Stomach (tissue), 9 donors: ENCODE data around the gene CAPNS2. TPM values are rescaled to one million over a fixed set of nuclear protein-coding genes. Genes with fewer than 3 reads are reported as not detected.

Experiments used
- DNase-seq, 2 donors: peaks; one replicate each; pipeline versions ENCODE4 v3.0.0 to v3.0.0-alpha.2; 2013 to 2019
- H3K27ac ChIP-seq, 5 donors: fragments of 200-600 bp in 4 of 5; sonication (generic) in 4 of 5; one replicate each; pipeline ENCODE4 v1.5.1; 2013 to 2019; ENCODE audit warnings: mild to moderate bottlenecking in 1 of 5, moderate library complexity in 1 of 5
- H3K27me3 ChIP-seq, 3 donors: fragments of 200-600 bp; sonication (generic); one replicate each; pipeline ENCODE4 v1.5.1; 2017 to 2019; ENCODE audit warnings: mixed run types in 1 of 3
- H3K36me3 ChIP-seq, 4 donors: fragments of 200-600 bp; sonication (generic); 1 replicate in 3 of 4; 2 replicates in 1 of 4; pipeline ENCODE4 v1.5.1; 2016 to 2019
- H3K4me1 ChIP-seq, 4 donors: fragments of 200-600 bp; sonication (generic); one replicate each; pipeline ENCODE4 v1.5.1; 2016 to 2019
- H3K4me3 ChIP-seq, 4 donors: fragments of 200-600 bp; sonication (generic) in 3 of 4; one replicate each; pipeline ENCODE4 v1.5.1; 2016 to 2019; ENCODE audit warnings: mild to moderate bottlenecking in 1 of 4
- H3K9me3 ChIP-seq, 4 donors: fragments of 200-600 bp; sonication (generic); one replicate each; pipeline ENCODE4 v1.5.1; 2016 to 2019
- EP300 ChIP-seq: sonication (generic); formaldehyde crosslinking; IDR thresholded peaks from one replicate; pipeline ENCODE4 v1.6.1; 2017; ENCODE audit warnings: antibody characterized with exemption
- POLR2A ChIP-seq, 4 donors: fragments of 450-650 bp; IDR thresholded peaks; one replicate each; pipeline ENCODE4 v1.6.1; 2016; ENCODE audit warnings: antibody characterized with exemption in 4 of 4, control low read depth in 2 of 4, mild to moderate bottlenecking in 1 of 4, moderate library complexity in 1 of 4
- POLR2AphosphoS5 ChIP-seq, 3 donors: sonication (generic); formaldehyde crosslinking; IDR thresholded peaks; one replicate each; pipeline ENCODE4 v1.6.1; 2016; ENCODE audit warnings: antibody characterized with exemption in 3 of 3
- WGBS, 5 donors: extraction: QIAGEN DNeasy Blood & Tissue Kit in 3 of 5; methylation state at CpG; one replicate each; pipeline versions ENCODE4 v1.1.5 to v1.1.7; 2013 to 2018; 5-methylcytosine and 5-hydroxymethylcytosine counted together
- intact Hi-C: fragments of 100-400 bp; cut with DNase I; formaldehyde crosslinking; loops from one replicate; pipeline ENCODE4 v1.15.1; 2023; ENCODE audit warnings: low total_unique reads
- polyA plus RNA-seq, 3 donors: library from polyadenylated mRNA; stranded (reverse); fragments of 200-250 nt; gene quantifications; one replicate each; pipeline ENCODE4 v1.2.3, GENCODE V29; 2013
- total RNA-seq, 5 donors: library from RNA; depleted of rRNA; stranded (reverse); fragments of >200 nt; gene quantifications; one replicate each; pipeline versions ENCODE4 v1.1.0 to v1.2.3, GENCODE V29; 2014 to 2016
- TF ChIP-seq, protein P1 (sequence below), 7 experiments: fragments of 450-650 bp in 4 of 7; fragments of 200-600 bp in 3 of 7; sonication (generic) in 3 of 7; IDR thresholded peaks; one replicate each; pipeline ENCODE4 v1.5.1; 2016 to 2019; ENCODE audit warnings: antibody characterized with exemption in 7 of 7, control low read depth in 2 of 7, mild to moderate bottlenecking in 1 of 7
- donor health status: healthy with polysubstance abuse.
- donor health status: Bipolar disorder and iron deficiency.
- donor health status: healthy.

CAPNS2 gene
- total and polyA plus RNA-seq, 8 donors, result 0.73 to 44.2 TPM; not detected in 6

DNA sequence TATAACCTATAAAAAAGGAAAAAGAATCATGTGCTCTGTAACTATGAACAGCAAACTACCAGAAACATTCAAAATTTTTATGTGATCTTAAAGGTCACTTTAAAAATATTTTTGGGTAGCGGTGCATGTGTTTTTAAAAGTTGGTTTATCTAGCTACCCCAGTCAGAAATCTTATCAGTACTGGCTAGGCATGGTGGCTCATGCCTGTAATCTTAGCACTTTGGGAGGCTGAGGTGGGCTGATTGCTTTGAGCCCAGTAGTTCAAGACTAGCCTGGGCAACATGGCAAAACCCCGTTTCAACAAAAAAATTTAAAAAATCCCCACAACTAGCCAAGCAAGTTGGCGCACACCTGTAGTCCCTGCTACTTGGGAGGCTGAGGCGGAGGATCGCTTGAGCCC lies 3.7 kb downstream of the CAPNS2 start:
- H3K4me1 ChIP-seq, result peaks cover 0 to 26% (median 6%) of the 10 kb centered on the region in 4 donors
- no peak for TF ChIP-seq POLR2AphosphoS5 (IDR thresholded peaks at IDR 0.05)
- TF ChIP-seq, protein P1, sequence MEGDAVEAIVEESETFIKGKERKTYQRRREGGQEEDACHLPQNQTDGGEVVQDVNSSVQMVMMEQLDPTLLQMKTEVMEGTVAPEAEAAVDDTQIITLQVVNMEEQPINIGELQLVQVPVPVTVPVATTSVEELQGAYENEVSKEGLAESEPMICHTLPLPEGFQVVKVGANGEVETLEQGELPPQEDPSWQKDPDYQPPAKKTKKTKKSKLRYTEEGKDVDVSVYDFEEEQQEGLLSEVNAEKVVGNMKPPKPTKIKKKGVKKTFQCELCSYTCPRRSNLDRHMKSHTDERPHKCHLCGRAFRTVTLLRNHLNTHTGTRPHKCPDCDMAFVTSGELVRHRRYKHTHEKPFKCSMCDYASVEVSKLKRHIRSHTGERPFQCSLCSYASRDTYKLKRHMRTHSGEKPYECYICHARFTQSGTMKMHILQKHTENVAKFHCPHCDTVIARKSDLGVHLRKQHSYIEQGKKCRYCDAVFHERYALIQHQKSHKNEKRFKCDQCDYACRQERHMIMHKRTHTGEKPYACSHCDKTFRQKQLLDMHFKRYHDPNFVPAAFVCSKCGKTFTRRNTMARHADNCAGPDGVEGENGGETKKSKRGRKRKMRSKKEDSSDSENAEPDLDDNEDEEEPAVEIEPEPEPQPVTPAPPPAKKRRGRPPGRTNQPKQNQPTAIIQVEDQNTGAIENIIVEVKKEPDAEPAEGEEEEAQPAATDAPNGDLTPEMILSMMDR (IDR thresholded peaks at IDR 0.05), result no peak
- TF ChIP-seq EP300, result no peak
- no peak for TF ChIP-seq POLR2A (IDR thresholded peaks at IDR 0.05)
- H3K4me3 ChIP-seq, result no peak overlapping the region
- intact Hi-C loops, result no loop called here
- WGBS, 5 donors, result 75 to 93% (median 89%) methylated on average over 5 of the region's 5 CpGs
- no peak overlapping the region for H3K27ac ChIP-seq
- DNase-seq, result no peak
- no peaks in the 10 kb centered on the region for H3K27me3 ChIP-seq
- no peaks in the 10 kb centered on the region for H3K9me3 ChIP-seq
- H3K36me3 ChIP-seq, result no peaks in the 10 kb centered on the region

DNA sequence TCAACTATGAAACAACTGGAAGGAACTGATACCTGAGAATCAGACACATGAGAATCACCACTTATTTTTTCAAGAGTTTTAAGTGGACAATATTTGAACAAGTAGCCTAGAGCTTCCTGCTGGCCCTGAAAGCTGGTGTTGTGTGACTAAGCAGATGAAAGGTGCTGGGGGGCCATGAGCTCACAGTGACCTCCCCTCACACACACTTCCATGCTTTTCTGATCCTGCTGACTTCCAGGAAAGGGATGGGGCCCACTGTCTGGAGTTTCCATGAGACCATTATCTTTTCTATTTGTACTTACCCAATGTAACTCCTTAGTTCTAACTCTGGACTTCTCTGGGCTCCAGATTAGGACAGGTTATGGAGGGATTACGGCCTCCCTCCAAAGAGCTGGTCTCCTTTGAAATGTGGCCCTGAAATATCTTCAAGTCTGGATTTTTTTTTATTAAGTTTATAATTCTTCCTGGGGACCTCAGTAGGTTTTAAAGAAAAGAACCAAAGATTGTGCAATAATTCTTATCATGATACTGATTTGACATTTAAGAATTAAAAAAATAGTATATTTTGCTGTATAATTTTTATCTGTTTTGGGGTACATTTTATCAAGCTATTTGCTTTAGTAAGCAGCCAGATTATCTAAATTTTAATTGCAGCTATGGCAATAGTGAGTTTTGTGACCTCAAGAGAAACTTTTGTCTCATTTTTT lies 4.9 kb downstream of the CAPNS2 start:
- Histone ChIP-seq H3K27ac (no peak overlapping the region), H3K4me1 (peaks cover 0 to 32% (median 6%) of the 10 kb centered on the region in 4 donors), H3K27me3 (no peaks in the 10 kb centered on the region), H3K9me3 (no peaks in the 10 kb centered on the region), H3K4me3 (no peak overlapping the region), H3K36me3 (no peaks in the 10 kb centered on the region)
- no peak for TF ChIP-seq POLR2AphosphoS5 (IDR thresholded peaks at IDR 0.05)
- TF ChIP-seq EP300, result no peak
- no peak for TF ChIP-seq POLR2A (IDR thresholded peaks at IDR 0.05)
- TF ChIP-seq, protein P1 (IDR thresholded peaks at IDR 0.05), result no peak
- intact Hi-C loops, result no loop called here
- DNase-seq, result no peak
- WGBS, 5 donors, result 48 to 100% (median 96%) methylated on average over 1 of the region's 1 CpG

DNA sequence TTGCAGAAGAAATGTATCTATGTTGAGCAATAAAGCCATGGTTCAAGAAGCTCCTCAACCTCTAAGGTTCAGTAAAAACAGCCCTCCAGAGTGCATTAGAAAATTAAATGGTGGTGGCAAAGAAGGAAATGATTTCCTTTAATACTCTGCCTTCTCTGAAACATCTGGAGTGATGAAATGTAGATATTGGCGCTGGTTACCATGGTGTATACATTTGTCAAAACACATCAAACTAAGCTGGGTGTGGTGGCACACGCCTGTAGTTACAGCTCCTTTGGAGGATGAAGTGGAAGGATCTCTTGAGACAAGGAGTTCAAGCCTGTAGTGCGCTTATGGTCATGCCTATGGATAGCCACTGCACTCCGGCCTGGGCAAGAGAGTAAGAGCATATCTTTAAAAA lies 6.0 kb downstream of the CAPNS2 start:
- 77 to 88% (median 84%) methylated on average over 4 of the region's 4 CpGs for WGBS, 5 donors
- DNase-seq, result no peak
- Histone ChIP-seq H3K4me3 (no peak overlapping the region), H3K27me3 (no peaks in the 10 kb centered on the region), H3K9me3 (no peaks in the 10 kb centered on the region), H3K27ac (no peak overlapping the region), H3K36me3 (no peaks in the 10 kb centered on the region), H3K4me1 (peaks cover 0 to 28% (median 6%) of the 10 kb centered on the region in 4 donors)
- TF ChIP-seq POLR2AphosphoS5 (IDR thresholded peaks at IDR 0.05), result no peak
- TF ChIP-seq, protein P1 (IDR thresholded peaks at IDR 0.05), result no peak
- TF ChIP-seq EP300, result no peak
- TF ChIP-seq POLR2A (IDR thresholded peaks at IDR 0.05), result no peak
- intact Hi-C loops, result no loop called here

DNA sequence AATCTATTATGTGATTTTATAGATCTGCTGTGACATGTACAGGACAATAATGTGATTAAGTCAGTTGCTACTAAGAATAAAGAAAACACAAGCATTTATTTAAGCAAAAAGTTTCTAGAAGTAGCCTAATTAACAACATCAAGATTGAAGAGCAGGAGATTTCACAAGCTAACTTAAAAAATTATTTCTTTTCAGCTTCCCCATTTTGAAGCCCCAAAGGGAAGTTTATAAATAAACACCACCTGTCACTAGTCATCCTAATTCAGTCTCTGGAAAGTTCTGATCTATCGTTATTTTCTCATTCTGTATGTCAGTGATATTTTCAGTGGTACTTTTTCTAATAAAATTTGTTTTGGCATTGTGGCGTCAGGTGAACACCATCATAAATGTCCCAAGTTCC lies 8.3 kb downstream of the CAPNS2 start:
- Histone ChIP-seq H3K4me3 (no peak overlapping the region), H3K36me3 (peaks cover 0 to 14% (median 10%) of the 10 kb centered on the region in 4 donors), H3K27ac (no peak overlapping the region), H3K9me3 (no peaks in the 10 kb centered on the region), H3K27me3 (no peaks in the 10 kb centered on the region), H3K4me1 (peaks cover 0 to 8% (median 0%) of the 10 kb centered on the region in 4 donors)
- no peak for DNase-seq
- WGBS, 5 donors, result 74 to 84% (median 78%) methylated on average over 2 of the region's 2 CpGs
- TF ChIP-seq, protein P1 (IDR thresholded peaks at IDR 0.05), result no peak
- no peak for TF ChIP-seq POLR2AphosphoS5 (IDR thresholded peaks at IDR 0.05)
- no peak for TF ChIP-seq EP300
- TF ChIP-seq POLR2A (IDR thresholded peaks at IDR 0.05), result no peak
- intact Hi-C loops, result no loop called here
